ENCODE measurements around the gene SAMD9L.

DNA sequence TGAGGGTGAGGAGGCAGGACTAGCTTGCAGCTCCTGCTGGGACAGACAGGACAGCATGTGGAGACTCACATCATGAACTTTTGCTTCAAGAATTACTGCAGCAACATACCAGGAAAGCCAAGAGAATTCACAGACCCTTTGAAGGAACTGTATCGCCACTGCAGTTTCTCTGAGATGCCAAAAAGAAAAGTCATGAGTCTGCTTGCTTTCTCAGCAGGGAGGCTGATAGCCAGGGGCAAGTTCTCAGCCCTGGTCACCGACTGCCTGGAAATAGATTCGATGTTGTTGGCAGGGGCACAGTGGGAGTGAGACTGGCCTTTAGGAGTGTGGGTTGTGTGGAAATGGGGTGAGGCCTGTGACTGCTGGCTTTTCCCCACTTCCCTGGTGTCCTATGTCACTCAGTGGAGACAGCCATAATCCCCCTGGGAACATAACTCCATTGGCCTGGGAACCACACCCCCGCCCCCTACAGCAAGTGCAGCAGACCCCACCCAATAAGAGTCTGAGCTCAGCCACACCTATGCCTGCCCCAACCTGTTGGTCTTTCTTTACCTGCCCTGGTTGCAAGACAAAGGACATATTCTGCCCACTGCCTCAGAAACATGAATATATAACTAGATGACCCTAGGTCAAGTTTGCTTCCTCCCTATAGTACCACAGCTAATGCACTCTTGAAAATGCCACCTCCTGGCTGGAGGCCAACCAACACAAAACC, 28.8 kb downstream of the SAMD9L start:
- no peak for TF ChIP-seq CTCF (IDR thresholded peaks at IDR 0.05; ENCODE audit: poor library complexity)
- no peak for TF ChIP-seq EZH2phosphoT487 (IDR thresholded peaks at IDR 0.05; ENCODE audit: low read depth, severe bottlenecking, unreplicated experiment)
- no peak for TF ChIP-seq EZH2 (IDR thresholded peaks at IDR 0.05; ENCODE audit: borderline replicate concordance)

All from hepatocyte (in vitro differentiated cells).